ENCODE data around the gene GPD2. TPM values are rescaled to one million over a fixed set of nuclear protein-coding genes. Genes with fewer than 3 reads are reported as not detected.

Gene GPD2
- total RNA-seq, 4 donors from 2014 or later: 67.3 to 160 (median 89.7) TPM

- Histone ChIP-seq H3K4me1 (peaks cover 0 to 60% (median 13%) of the 10 kb centered on the region in 3 donors), H3K27me3 (no peaks in the 10 kb centered on the region), H3K36me3 (peaks cover 0 to 6% (median 0%) of the 10 kb centered on the region in 3 donors), H3K9me3 (no peaks in the 10 kb centered on the region), H3K4me3 (no peak overlapping the region), H3K27ac (no peak overlapping the region)
- no peak for TF ChIP-seq POLR2A (IDR thresholded peaks at IDR 0.05)
- intact Hi-C loops (cut with DNase I): no loop called here
- no peak for DNase-seq
- 17 to 27% methylated on average over 3 to 4 of the region's 4 CpGs for WGBS, 2 donors
Measured at GRCh38 chr2:156537141-156537540, 101.0 kb downstream of the GPD2 start.

GRCh38 chr2:156538083-156538504 is 101.9 kb downstream of the GPD2 start:
- Histone ChIP-seq H3K4me1 (peaks cover 0 to 64% (median 13%) of the 10 kb centered on the region in 3 donors), H3K27ac (no peak overlapping the region), H3K4me3 (no peak overlapping the region), H3K9me3 (no peaks in the 10 kb centered on the region), H3K27me3 (no peaks in the 10 kb centered on the region), H3K36me3 (peaks cover 0 to 6% (median 0%) of the 10 kb centered on the region in 3 donors)
- TF ChIP-seq CTCF (IDR thresholded peaks at IDR 0.05) (no peak), POLR2A (IDR thresholded peaks at IDR 0.05) (no peak)
- no peak for DNase-seq
- intact Hi-C loops (cut with DNase I): no loop called here
- WGBS, 2 donors: 73 to 85% methylated on average over 2 of the region's 2 CpGs

- Histone ChIP-seq H3K9me3 (no peaks in the 10 kb centered on the region), H3K4me3 (no peak overlapping the region), H3K4me1 (peaks cover 0 to 64% (median 13%) of the 10 kb centered on the region in 3 donors), H3K36me3 (no peaks in the 10 kb centered on the region), H3K27me3 (no peaks in the 10 kb centered on the region), H3K27ac (no peak overlapping the region)
- whole genome bisulfite sequencing, 2 donors: 73 to 81% methylated on average over 4 of the region's 4 CpGs
- intact Hi-C loops (cut with DNase I): no loop called here
- no peak for TF ChIP-seq POLR2A (IDR thresholded peaks at IDR 0.05)
- TF ChIP-seq CTCF (IDR thresholded peaks at IDR 0.05): no peak
- DNase-seq: no peak
Measured at GRCh38 chr2:156539086-156539860, 103.1 kb downstream of the GPD2 start.

- 28 to 29% methylated on average over 1 of the region's 1 CpG for WGBS, 2 donors
- H3K27ac ChIP-seq: peak overlapping the region in 1 of 4 donors; percentile 31
- TF ChIP-seq POLR2A (IDR thresholded peaks at IDR 0.05) (no peak), CTCF (IDR thresholded peaks at IDR 0.05) (no peak)
- H3K4me1 ChIP-seq: peaks cover 0 to 59% (median 13%) of the 10 kb centered on the region in 3 donors
- H3K4me3 ChIP-seq: no peak overlapping the region
- no peaks in the 10 kb centered on the region for H3K9me3 ChIP-seq
- DNase-seq: no peak
- H3K36me3 ChIP-seq: no peaks in the 10 kb centered on the region
- intact Hi-C loops (cut with DNase I): no loop called here
- no peaks in the 10 kb centered on the region for H3K27me3 ChIP-seq
Measured at GRCh38 chr2:156540706-156541105, 104.5 kb downstream of the GPD2 start.

GRCh38 chr2:156541229-156541628 is 105.0 kb downstream of the GPD2 start:
- no peak for DNase-seq
- no peaks in the 10 kb centered on the region for H3K36me3 ChIP-seq
- no peak for TF ChIP-seq POLR2A (IDR thresholded peaks at IDR 0.05)
- no peak for TF ChIP-seq CTCF (IDR thresholded peaks at IDR 0.05)
- intact Hi-C loops (cut with DNase I): no loop called here
- H3K27ac ChIP-seq: peak overlapping the region in 2 of 4 donors; percentile 31 to 56
- no peaks in the 10 kb centered on the region for H3K27me3 ChIP-seq
- H3K4me3 ChIP-seq: no peak overlapping the region
- H3K4me1 ChIP-seq: peaks cover 0 to 54% (median 13%) of the 10 kb centered on the region in 3 donors
- no peaks in the 10 kb centered on the region for H3K9me3 ChIP-seq

All from esophagus squamous epithelium (tissue), 5 donors.